HCT116 (cell line): ENCODE data around the gene ALOXE3. TPM values are rescaled to one million over a fixed set of nuclear protein-coding genes. Genes with fewer than 3 reads are reported as not detected.

Experiments used
- ATAC-seq: fragments of 200-7000 bp; cut with Tn5 transposase; 2 replicates; pipeline ENCODE4 v1.9.1; 2020; ENCODE audit warnings: mild to moderate bottlenecking, moderate library complexity
- BruUV-seq: library from RNA; stranded (reverse); fragments of 400-500 nt; replicated peaks from 2 replicates; lab custom pipeline; 2021; lab: Mats Ljungman, UMichigan
- CTCF ChIA-PET: fragments of 300-600 bp; sonication (Branson Sonifier 250); formaldehyde crosslinking; loops from one replicate; lab custom pipeline; 2021; ENCODE audit warnings: antibody characterized with exemption; lab: Charles Lee
- POLR2A ChIA-PET: fragments of 300-600, 350-600 bp; sonication (Branson Sonifier 250); formaldehyde crosslinking; loops from one replicate; lab custom pipeline; 2021; ENCODE audit warnings: antibody characterized with exemption; lab: Charles Lee
- RAD21 ChIA-PET, 2 experiments: fragments of 300-600 bp; sonication (Branson Sonifier 250); formaldehyde crosslinking; loops; one replicate each; lab custom pipeline; 2023; ENCODE audit warnings: low total read pairs in 2 of 2; ENCODE audit not compliant: uncharacterized antibody in 2 of 2, unreplicated experiment in 2 of 2, low non-redundant PET in 1 of 2; lab: Charles Lee
- DNase-seq: peaks from one replicate; pipeline ENCODE4 v3.0.0-alpha.2; 2010; ENCODE audit warnings: low read depth, low spot score
- H2AFZ ChIP-seq: fragments of 200-600 bp; shearing (Covaris generic), sonication (generic); 2 replicates; pipeline ENCODE4 v1.6.1; 2017; ENCODE audit warnings: low read depth, mixed run types, mixed read lengths, antibody characterized with exemption, low read length; ENCODE audit not compliant: poor library complexity, severe bottlenecking
- H3K27ac ChIP-seq: 2 replicates; pipeline ENCODE4 v1.5.1; 2012; ENCODE audit warnings: low read depth, low read length
- H3K27me3 ChIP-seq: fragments of 200-600 bp; sonication (generic); 2 replicates; pipeline ENCODE4 v1.6.1; 2016; ENCODE audit warnings: mixed run types, low read length, mixed read lengths; ENCODE audit not compliant: insufficient read depth
- H3K36me3 ChIP-seq, 2 experiments: fragments of 200-500 bp in 1 of 2; fragments of 200-600 bp in 1 of 2; sonication (Bioruptor generic) in 1 of 2; sonication (generic) in 1 of 2; 2 replicates each; pipeline versions ENCODE4 v1.5.1 to v1.6.1; 2014 to 2016; ENCODE audit warnings: low read length in 2 of 2, inconsistent platforms in 1 of 2, mixed read lengths in 1 of 2, mixed run types in 1 of 2; ENCODE audit not compliant: insufficient read depth in 2 of 2, control insufficient read depth in 1 of 2
- H3K4me1 ChIP-seq, 2 experiments: fragments of 200-600 bp in 1 of 2; sonication (generic) in 1 of 2; 2 replicates each; pipeline versions ENCODE4 v1.5.1 to v1.6.1; 2012 to 2017; ENCODE audit warnings: low read length in 2 of 2, inconsistent platforms in 1 of 2, mild to moderate bottlenecking in 1 of 2, mixed read lengths in 1 of 2, mixed run types in 1 of 2, moderate library complexity in 1 of 2; ENCODE audit not compliant: insufficient read depth in 2 of 2, control insufficient read depth in 1 of 2
- H3K4me2 ChIP-seq: fragments of 200-600 bp; sonication (generic); 2 replicates; pipeline ENCODE4 v1.6.1; 2017; ENCODE audit warnings: mixed run types, low read length, mixed read lengths
- H3K4me3 ChIP-seq, 2 experiments: fragments of 200-600 bp in 1 of 2; sonication (generic) in 1 of 2; replicated peaks in 1 of 2; 2 replicates each; pipeline ENCODE4 v1.5.1; 2011 to 2016; ENCODE audit warnings: low read length in 2 of 2, control low read depth in 1 of 2, low read depth in 1 of 2, mild to moderate bottlenecking in 1 of 2, mixed read lengths in 1 of 2, mixed run types in 1 of 2
- H3K79me2 ChIP-seq: fragments of 200-600 bp; sonication (generic); 2 replicates; pipeline ENCODE4 v1.6.1; 2017; ENCODE audit warnings: mild to moderate bottlenecking, mixed run types, low read length, moderate library complexity, mixed read lengths; ENCODE audit not compliant: insufficient read depth
- H3K9ac ChIP-seq: fragments of 200-600 bp; sonication (generic); 2 replicates; pipeline ENCODE4 v1.6.1; 2016; ENCODE audit warnings: low read length, mixed read lengths
- H3K9me2 ChIP-seq: fragments of 200-600 bp; sonication (generic), shearing (Covaris generic); 2 replicates; pipeline ENCODE4 v1.6.1; 2017; ENCODE audit warnings: mixed run types, mild to moderate bottlenecking, moderate library complexity; ENCODE audit not compliant: insufficient read depth
- H3K9me3 ChIP-seq, 2 experiments: fragments of 200-500 bp in 1 of 2; fragments of 200-600 bp in 1 of 2; sonication (Bioruptor generic) in 1 of 2; sonication (generic) in 1 of 2; 2 replicates each; pipeline ENCODE4 v1.6.1; 2014 to 2017; ENCODE audit warnings: low read length in 2 of 2, mixed read lengths in 2 of 2, inconsistent platforms in 1 of 2, low read depth in 1 of 2, mild to moderate bottlenecking in 1 of 2, mixed run types in 1 of 2, moderate library complexity in 1 of 2; ENCODE audit not compliant: control insufficient read depth in 1 of 2, insufficient read depth in 1 of 2
- H4K20me1 ChIP-seq: fragments of 200-600 bp; sonication (generic), shearing (Covaris generic); 2 replicates; pipeline ENCODE4 v1.6.1; 2017; ENCODE audit warnings: mixed run types, mild to moderate bottlenecking, moderate library complexity; ENCODE audit not compliant: insufficient read depth
- CEBPB ChIP-seq: IDR thresholded peaks from 2 replicates; pipeline ENCODE4 v1.6.1; 2012; ENCODE audit warnings: low read depth
- CTCF ChIP-seq, 3 experiments: fragments of 200-600 bp in 1 of 3; sonication (generic) in 1 of 3; IDR thresholded peaks in 2 of 3; conservative IDR thresholded peaks in 1 of 3; 2 replicates each; pipeline ENCODE4 v1.5.1; 2012 to 2017; ENCODE audit warnings: low read depth in 2 of 3, low read length in 2 of 3, antibody characterized with exemption in 1 of 3, borderline replicate concordance in 1 of 3, control low read depth in 1 of 3, mild to moderate bottlenecking in 1 of 3, mixed read lengths in 1 of 3, mixed run types in 1 of 3, moderate library complexity in 1 of 3; ENCODE audit not compliant: insufficient read depth in 1 of 3
- EGR1 ChIP-seq: IDR thresholded peaks from 2 replicates; pipeline ENCODE4 v1.6.1; 2012; ENCODE audit warnings: low read depth
- ELF1 ChIP-seq: IDR thresholded peaks from 2 replicates; pipeline ENCODE4 v1.6.1; 2012; ENCODE audit warnings: low read depth, borderline replicate concordance
- EZH2phosphoT487 ChIP-seq: fragments of 200-600 bp; IDR thresholded peaks from 2 replicates; pipeline ENCODE4 v1.6.1; 2018; ENCODE audit warnings: antibody characterized with exemption, borderline replicate concordance
- FOSL1 ChIP-seq: IDR thresholded peaks from 2 replicates; pipeline ENCODE4 v1.6.1; 2012; ENCODE audit warnings: low read depth
- JUND ChIP-seq: IDR thresholded peaks from 2 replicates; pipeline ENCODE4 v1.6.1; 2012
- POLR2A ChIP-seq: IDR thresholded peaks from 2 replicates; pipeline ENCODE4 v1.7.0; 2011; ENCODE audit warnings: borderline replicate concordance; ENCODE audit not compliant: insufficient read depth, insufficient read length; ENCODE audit errors: extremely low read depth
- POLR2AphosphoS5 ChIP-seq: IDR thresholded peaks from 2 replicates; pipeline ENCODE4 v1.6.1; 2011; ENCODE audit warnings: mild to moderate bottlenecking, low read depth, low read length, moderate library complexity
- RAD21 ChIP-seq: IDR thresholded peaks from 2 replicates; pipeline ENCODE4 v1.6.1; 2012; ENCODE audit warnings: low read depth, mild to moderate bottlenecking
- ZNF274 ChIP-seq: fragments of 200-500 bp; sonication (Bioruptor generic); IDR thresholded peaks from 2 replicates; pipeline ENCODE4 v1.6.1; 2014; ENCODE audit warnings: mild to moderate bottlenecking, low read depth, low read length, inconsistent platforms
- intact Hi-C: fragments of 100-400 bp; cut with micrococcal nuclease; formaldehyde crosslinking; loops from 2 replicates; pipeline ENCODE4 v1.10.0; 2022
- total RNA-seq: library from RNA; stranded (reverse); gene quantifications from one replicate; pipeline ENCODE4 v1.2.1, GENCODE V29; 2021; ENCODE audit not compliant: unreplicated experiment
- TF ChIP-seq, protein P1 (sequence below): IDR thresholded peaks from 2 replicates; pipeline ENCODE4 v1.6.1; 2011; ENCODE audit warnings: mild to moderate bottlenecking, low read length, moderate library complexity; ENCODE audit not compliant: insufficient replicate concordance; ENCODE audit errors: extremely low read depth
- TF ChIP-seq, protein P2 (sequence below): IDR thresholded peaks from 2 replicates; pipeline ENCODE4 v1.6.1; 2012
- TF ChIP-seq, protein P3 (sequence below): IDR thresholded peaks from 2 replicates; pipeline ENCODE4 v1.6.1; 2012

The ALOXE3 gene
- total RNA-seq, 1 experiment from 2014 or later, result 3.5 TPM

DNA sequence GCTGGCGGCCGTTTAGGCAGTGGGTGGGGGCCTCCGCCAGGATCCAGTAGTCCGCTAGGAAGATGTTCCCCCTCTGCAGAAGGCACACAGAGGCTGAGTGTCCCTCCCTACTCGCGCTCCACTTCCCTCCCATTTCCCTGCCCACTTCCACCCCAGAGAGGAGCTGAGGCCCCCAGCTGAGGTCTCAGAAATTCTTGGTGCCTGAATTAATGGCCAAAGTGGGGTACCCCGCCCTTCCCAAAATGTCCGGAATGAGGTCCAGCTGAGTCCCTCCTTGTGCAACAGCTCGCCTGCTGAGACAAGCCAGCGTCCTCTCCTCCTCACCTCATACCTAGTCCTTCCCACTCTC lies 7.9 kb downstream of the ALOXE3 start:
- intact Hi-C loops, result loop anchor here (1.0 kb wide), 1 partner anchor 50 kb away; no protein-coding TSS in a partner anchor
- Histone ChIP-seq H3K4me1 (peaks cover 0 to 9% of the 10 kb centered on the region in 2 experiments; a peak in 2 of 4 replicates), H3K9ac (no peak overlapping the region), H3K27ac (no peak overlapping the region), H3K27me3 (no peaks in the 10 kb centered on the region), H3K4me2 (peak overlapping the region; percentile 39), H3K36me3 (no peaks in the 10 kb centered on the region), H2AFZ (no peak overlapping the region), H4K20me1 (no peaks in the 10 kb centered on the region), H3K9me2 (no peaks in the 10 kb centered on the region), H3K4me3 (no peak overlapping the region), H3K79me2 (no peaks in the 10 kb centered on the region), H3K9me3 (no peaks in the 10 kb centered on the region)
- DNase-seq (no peak), ATAC-seq (no peak)
- ChIA-PET CTCF (interaction anchor here (0.6 to 2.3 kb wide), 10 partner anchors 9 to 50 kb away, joined by 3 to 17 read pairs (median 4); no protein-coding TSS in a partner anchor), POLR2A (interaction anchor here (1.3 to 1.6 kb wide), 2 partner anchors 10 to 50 kb away, joined by 3 to 4 read pairs; no protein-coding TSS in a partner anchor), RAD21 (no interaction called here)
- TF ChIP-seq ZNF274, result no peak
- TF ChIP-seq, protein P1, sequence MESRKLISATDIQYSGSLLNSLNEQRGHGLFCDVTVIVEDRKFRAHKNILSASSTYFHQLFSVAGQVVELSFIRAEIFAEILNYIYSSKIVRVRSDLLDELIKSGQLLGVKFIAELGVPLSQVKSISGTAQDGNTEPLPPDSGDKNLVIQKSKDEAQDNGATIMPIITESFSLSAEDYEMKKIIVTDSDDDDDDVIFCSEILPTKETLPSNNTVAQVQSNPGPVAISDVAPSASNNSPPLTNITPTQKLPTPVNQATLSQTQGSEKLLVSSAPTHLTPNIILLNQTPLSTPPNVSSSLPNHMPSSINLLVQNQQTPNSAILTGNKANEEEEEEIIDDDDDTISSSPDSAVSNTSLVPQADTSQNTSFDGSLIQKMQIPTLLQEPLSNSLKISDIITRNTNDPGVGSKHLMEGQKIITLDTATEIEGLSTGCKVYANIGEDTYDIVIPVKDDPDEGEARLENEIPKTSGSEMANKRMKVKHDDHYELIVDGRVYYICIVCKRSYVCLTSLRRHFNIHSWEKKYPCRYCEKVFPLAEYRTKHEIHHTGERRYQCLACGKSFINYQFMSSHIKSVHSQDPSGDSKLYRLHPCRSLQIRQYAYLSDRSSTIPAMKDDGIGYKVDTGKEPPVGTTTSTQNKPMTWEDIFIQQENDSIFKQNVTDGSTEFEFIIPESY, result no peak
- TF ChIP-seq EZH2phosphoT487, result no peak
- no peak for TF ChIP-seq POLR2A
- TF ChIP-seq RAD21, result no peak
- no peak for TF ChIP-seq ELF1
- TF ChIP-seq CEBPB, result no peak
- TF ChIP-seq JUND, result no peak
- TF ChIP-seq, protein P2, sequence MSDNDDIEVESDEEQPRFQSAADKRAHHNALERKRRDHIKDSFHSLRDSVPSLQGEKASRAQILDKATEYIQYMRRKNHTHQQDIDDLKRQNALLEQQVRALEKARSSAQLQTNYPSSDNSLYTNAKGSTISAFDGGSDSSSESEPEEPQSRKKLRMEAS, result no peak
- no peak for TF ChIP-seq EGR1
- TF ChIP-seq FOSL1, result no peak
- TF ChIP-seq POLR2AphosphoS5, result no peak
- TF ChIP-seq CTCF (IDR thresholded peaks at IDR 0.05 in 2 of 3, conservative IDR thresholded peaks at IDR 0.05 in 1 of 3; ENCODE audit: borderline replicate concordance in 1 of 3, insufficient read depth in 1 of 3, low read depth in 2 of 3, low read length in 2 of 3), result no peak
- TF ChIP-seq, protein P3, sequence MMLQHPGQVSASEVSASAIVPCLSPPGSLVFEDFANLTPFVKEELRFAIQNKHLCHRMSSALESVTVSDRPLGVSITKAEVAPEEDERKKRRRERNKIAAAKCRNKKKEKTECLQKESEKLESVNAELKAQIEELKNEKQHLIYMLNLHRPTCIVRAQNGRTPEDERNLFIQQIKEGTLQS, result no peak
- BruUV-seq, result no TSS peak
